Right lung (tissue), 5 donors: ENCODE results near the gene POLR2L. TPM values are rescaled to one million over a fixed set of nuclear protein-coding genes. Genes with fewer than 3 reads are reported as not detected.
A peak's percentile ranks its signal among the peaks of the same experiment; 100 is the strongest.

Source experiments
- DNase-seq, 2 donors: peaks; one replicate each; pipeline ENCODE4 v3.0.0-alpha.2; 2013
- polyA plus RNA-seq, 5 donors: library from polyadenylated mRNA; unstranded; fragments of 120-200 nt; gene quantifications; one replicate each; pipeline versions ENCODE4 v1.2.1 to v1.2.3, GENCODE V29; 2013; ENCODE audit warnings: inconsistent platforms in 1 of 5, low replicate concordance in 1 of 5; ENCODE audit not compliant: insufficient read length in 5 of 5, insufficient read depth in 1 of 5

Gene POLR2L
- polyA plus RNA-seq, 5 donors: 67.8 to 164 (median 85.4) TPM

GRCh38 chr11:827897-828192, 14.5 kb downstream of the POLR2L start, which contains the start of gene CRACR2B:
Gene CRACR2B, plus strand, starts transcription at chr11:827919. Its CDS starts 689 bp downstream, at chr11:828608.
- no peak for DNase-seq

- no peak for DNase-seq
Observed at GRCh38 chr11:827146-827896, 15.0 kb downstream of the POLR2L start.

GRCh38 chr11:826836-827145, 15.5 kb downstream of the POLR2L start:
- no peak for DNase-seq

GRCh38 chr11:826227-826621, 16.1 kb downstream of the POLR2L start:
- DNase-seq: no peak

GRCh38 chr11:825366-826226, 16.7 kb downstream of the POLR2L start:
- no peak for DNase-seq

- no peak for DNase-seq
Observed at GRCh38 chr11:824942-825341, 17.4 kb downstream of the POLR2L start.

- DNase-seq: no peak
Observed at GRCh38 chr11:824292-824880, 17.9 kb downstream of the POLR2L start.

- no peak for DNase-seq
Observed at GRCh38 chr11:823441-824291, 18.7 kb downstream of the POLR2L start.

- DNase-seq: no peak
Observed at GRCh38 chr11:821512-822371, 20.6 kb downstream of the POLR2L start.

GRCh38 chr11:820655-821511, 21.4 kb downstream of the POLR2L start:
- no peak for DNase-seq

- DNase-seq: no peak
Observed at GRCh38 chr11:819943-820649, 22.2 kb downstream of the POLR2L start.

GRCh38 chr11:819129-819931, 23.0 kb downstream of the POLR2L start:
- peak; percentile 85 to 88 for DNase-seq

- DNase-seq: no peak
Observed at GRCh38 chr11:818396-819128, 23.8 kb downstream of the POLR2L start, which contains the start of gene PNPLA2. Gene PNPLA2, plus strand, starts transcription at chr11:818914. Its CDS starts 805 bp downstream, at chr11:819719.

- DNase-seq: no peak
Observed at GRCh38 chr11:816433-816779, 25.9 kb downstream of the POLR2L start.

GRCh38 chr11:815675-816432, 26.5 kb downstream of the POLR2L start:
- DNase-seq: no peak

- DNase-seq: no peak
Observed at GRCh38 chr11:813456-814096, 28.8 kb downstream of the POLR2L start.
